Lower leg skin (tissue), 3 donors: ENCODE results near the gene TET2.

Source experiments
- POLR2A ChIP-seq, 2 donors: fragments of 450-650 bp; IDR thresholded peaks; one replicate each; pipeline ENCODE4 v1.6.1; 2016 to 2017; ENCODE audit warnings: antibody characterized with exemption in 2 of 2, mild to moderate bottlenecking in 1 of 2, moderate library complexity in 1 of 2
- TF ChIP-seq, protein P1 (sequence below), 3 donors: fragments of 450-650 bp; IDR thresholded peaks; one replicate each; pipeline ENCODE4 v1.5.1; 2016; ENCODE audit warnings: antibody characterized with exemption in 3 of 3, mild to moderate bottlenecking in 3 of 3, moderate library complexity in 2 of 3

DNA sequence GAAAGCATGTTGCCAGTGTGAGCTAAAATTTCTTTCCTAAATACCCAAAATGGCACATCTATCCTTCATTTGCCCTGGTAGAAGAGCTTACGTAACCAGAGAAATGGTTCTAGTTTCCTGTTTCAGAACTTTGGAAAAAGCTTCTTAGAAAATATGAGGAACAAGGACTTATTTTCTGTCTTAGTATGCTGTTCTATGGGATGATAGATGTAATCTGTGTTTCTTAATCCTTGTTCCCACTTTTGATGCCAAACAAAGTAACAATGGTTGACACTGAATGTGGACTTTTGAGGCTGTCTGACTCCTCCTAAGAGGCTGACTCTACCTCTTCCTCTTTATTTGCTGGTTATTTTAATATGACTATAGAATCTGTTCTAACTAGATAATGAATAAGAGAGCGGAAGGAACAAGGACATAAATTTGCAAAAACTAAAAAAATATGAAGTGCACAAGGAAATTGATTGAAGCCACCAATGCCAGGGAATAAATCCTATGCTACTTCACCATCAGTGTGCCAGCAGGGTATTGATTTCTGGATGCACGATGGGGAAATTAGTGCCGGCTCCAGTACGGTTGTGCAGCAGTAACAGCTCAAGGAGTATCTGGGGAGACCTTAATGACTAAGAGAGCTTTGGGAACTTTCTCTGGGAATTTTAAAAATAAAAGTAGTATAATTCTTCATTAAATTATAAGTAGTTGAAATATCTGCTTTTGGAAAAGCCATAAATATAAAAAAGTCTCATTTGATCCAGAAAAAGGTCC, 39.4 kb upstream of the TET2 start:
- TF ChIP-seq, protein P1, sequence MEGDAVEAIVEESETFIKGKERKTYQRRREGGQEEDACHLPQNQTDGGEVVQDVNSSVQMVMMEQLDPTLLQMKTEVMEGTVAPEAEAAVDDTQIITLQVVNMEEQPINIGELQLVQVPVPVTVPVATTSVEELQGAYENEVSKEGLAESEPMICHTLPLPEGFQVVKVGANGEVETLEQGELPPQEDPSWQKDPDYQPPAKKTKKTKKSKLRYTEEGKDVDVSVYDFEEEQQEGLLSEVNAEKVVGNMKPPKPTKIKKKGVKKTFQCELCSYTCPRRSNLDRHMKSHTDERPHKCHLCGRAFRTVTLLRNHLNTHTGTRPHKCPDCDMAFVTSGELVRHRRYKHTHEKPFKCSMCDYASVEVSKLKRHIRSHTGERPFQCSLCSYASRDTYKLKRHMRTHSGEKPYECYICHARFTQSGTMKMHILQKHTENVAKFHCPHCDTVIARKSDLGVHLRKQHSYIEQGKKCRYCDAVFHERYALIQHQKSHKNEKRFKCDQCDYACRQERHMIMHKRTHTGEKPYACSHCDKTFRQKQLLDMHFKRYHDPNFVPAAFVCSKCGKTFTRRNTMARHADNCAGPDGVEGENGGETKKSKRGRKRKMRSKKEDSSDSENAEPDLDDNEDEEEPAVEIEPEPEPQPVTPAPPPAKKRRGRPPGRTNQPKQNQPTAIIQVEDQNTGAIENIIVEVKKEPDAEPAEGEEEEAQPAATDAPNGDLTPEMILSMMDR (IDR thresholded peaks at IDR 0.05) = no peak
- no peak for TF ChIP-seq POLR2A (IDR thresholded peaks at IDR 0.05)
